Measurements from ENCODE around the gene MCTP1. TPM values are rescaled to one million over a fixed set of nuclear protein-coding genes. Genes with fewer than 3 reads are reported as not detected.
"Not testable (repeated sequence)": the region's sequence is repeated elsewhere in the genome, so short reads cannot be mapped to it uniquely, and the experiment has no call there.

Gene MCTP1
- total RNA-seq, 2 donors from 2014 or later = 22.1 to 256 TPM

DNA sequence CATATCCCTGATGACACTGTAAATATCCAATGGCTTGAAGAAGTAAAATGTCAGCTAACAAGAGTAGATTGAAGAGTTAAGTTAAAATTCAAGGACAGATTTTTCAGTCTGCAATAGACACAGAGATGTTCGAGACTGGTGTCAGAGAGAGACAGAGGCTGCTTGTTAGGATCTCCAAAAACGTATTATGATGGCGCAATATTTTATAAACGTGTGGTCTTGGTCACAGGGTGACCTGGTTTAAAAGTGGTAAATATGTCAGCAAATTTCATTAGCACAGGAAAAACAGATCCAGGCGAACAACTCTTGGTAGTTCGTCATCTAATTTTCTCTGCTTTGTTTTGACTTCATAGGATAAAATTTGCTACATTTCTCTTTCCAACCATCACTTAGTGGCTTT, 317.4 kb downstream of the MCTP1 start:
- DNase-seq (ENCODE audit: low spot score) (no peak), ATAC-seq (ENCODE audit: insufficient number of reproducible peaks, low FRiP score, low read depth) (no peak)

DNA sequence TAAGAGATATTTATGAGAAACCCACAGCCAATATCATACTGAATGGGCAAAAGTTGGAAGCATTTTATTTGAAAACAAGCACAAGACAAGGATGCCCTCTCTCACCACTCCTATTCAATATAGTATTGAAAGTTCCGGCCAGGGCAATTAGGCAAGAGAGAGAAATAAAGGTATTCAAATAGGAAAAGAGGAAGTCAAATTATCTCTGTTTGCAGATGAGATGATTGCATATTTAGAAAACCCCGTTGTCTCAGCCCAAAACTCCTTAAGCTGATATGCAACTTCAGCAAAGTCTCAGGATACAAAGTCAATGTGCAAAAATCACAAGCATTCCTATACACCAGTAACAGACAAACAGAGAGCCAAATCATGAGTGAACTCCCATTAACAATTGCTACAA, 325.6 kb downstream of the MCTP1 start:
- DNase-seq (ENCODE audit: low spot score); H3K4me1 ChIP-seq (ENCODE audit: control insufficient read depth in 1 of 2, low read depth in 2 of 2); H3K27ac ChIP-seq; H3K4me3 ChIP-seq; H3K9me3 ChIP-seq; H3K36me3 ChIP-seq; H3K27me3 ChIP-seq (replicated peaks; ENCODE audit: insufficient read depth); ATAC-seq (ENCODE audit: insufficient number of reproducible peaks, low FRiP score, low read depth): not testable (repeated sequence)

More for the DNA sequence above, 317.4 kb downstream of the MCTP1 start:
- Histone ChIP-seq H3K4me3 (no peak overlapping the region), H3K27ac (no peak overlapping the region), H3K9me3 (peaks cover 3% of the 10 kb centered on the region), H3K36me3 (no peaks in the 10 kb centered on the region), H3K27me3 (replicated peaks; ENCODE audit: insufficient read depth) (no peaks in the 10 kb centered on the region), H3K4me1 (ENCODE audit: control insufficient read depth in 1 of 2, low read depth in 2 of 2) (no peaks in the 10 kb centered on the region)
- TF ChIP-seq, protein P1, sequence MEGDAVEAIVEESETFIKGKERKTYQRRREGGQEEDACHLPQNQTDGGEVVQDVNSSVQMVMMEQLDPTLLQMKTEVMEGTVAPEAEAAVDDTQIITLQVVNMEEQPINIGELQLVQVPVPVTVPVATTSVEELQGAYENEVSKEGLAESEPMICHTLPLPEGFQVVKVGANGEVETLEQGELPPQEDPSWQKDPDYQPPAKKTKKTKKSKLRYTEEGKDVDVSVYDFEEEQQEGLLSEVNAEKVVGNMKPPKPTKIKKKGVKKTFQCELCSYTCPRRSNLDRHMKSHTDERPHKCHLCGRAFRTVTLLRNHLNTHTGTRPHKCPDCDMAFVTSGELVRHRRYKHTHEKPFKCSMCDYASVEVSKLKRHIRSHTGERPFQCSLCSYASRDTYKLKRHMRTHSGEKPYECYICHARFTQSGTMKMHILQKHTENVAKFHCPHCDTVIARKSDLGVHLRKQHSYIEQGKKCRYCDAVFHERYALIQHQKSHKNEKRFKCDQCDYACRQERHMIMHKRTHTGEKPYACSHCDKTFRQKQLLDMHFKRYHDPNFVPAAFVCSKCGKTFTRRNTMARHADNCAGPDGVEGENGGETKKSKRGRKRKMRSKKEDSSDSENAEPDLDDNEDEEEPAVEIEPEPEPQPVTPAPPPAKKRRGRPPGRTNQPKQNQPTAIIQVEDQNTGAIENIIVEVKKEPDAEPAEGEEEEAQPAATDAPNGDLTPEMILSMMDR (IDR thresholded peaks at IDR 0.05) = no peak

DNA sequence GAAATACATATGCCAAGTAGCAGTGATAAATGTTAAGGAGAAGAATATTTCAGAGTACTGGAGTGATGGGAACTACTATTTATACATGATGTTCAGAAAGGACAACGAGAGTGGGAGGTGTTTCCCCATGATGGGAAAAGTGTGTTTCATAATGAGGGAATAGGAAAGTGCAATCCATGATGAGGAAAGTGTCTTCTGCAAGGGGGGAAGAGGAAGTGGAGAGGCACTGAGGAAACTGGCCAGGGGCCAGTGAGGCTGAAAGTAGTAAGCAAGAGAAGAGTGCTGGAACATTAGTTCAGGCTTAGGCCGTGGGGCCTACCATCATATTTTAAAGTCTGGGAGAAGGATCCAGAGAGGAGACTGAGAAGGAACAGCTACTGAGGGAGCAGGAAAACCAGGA, 339.2 kb downstream of the MCTP1 start:
- DNase-seq (ENCODE audit: low spot score) = no peak
- H3K27ac ChIP-seq = no peak overlapping the region
- no peaks in the 10 kb centered on the region for H3K9me3 ChIP-seq
- H3K4me1 ChIP-seq (ENCODE audit: control insufficient read depth in 1 of 2, low read depth in 2 of 2) = no peaks in the 10 kb centered on the region
- H3K36me3 ChIP-seq = no peaks in the 10 kb centered on the region
- no peak for ATAC-seq (ENCODE audit: insufficient number of reproducible peaks, low FRiP score, low read depth)
- no peak overlapping the region for H3K4me3 ChIP-seq
- no peaks in the 10 kb centered on the region for H3K27me3 ChIP-seq (replicated peaks; ENCODE audit: insufficient read depth)
- TF ChIP-seq, protein P1 (IDR thresholded peaks at IDR 0.05) = no peak

DNA sequence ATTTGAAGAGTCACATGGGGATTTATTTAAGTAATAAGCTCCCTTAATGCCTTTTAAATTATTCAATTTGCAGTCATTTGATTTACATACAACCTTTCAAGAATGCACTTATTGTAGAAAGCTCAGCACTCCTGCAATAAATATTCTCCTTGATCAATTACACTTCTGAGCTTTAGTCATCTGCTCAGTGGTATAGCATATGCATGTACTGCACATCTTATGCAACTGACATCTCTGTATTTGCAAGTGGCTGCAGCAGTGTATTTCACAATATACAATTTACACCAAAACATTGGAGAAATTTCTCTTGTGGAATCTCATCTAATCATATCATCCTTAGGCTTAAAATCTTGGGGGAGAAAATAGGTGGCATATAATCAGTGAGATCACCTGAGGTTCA, 340.7 kb downstream of the MCTP1 start:
- no peak for ATAC-seq (ENCODE audit: insufficient number of reproducible peaks, low FRiP score, low read depth)
- Histone ChIP-seq H3K9me3 (no peaks in the 10 kb centered on the region), H3K27ac (no peak overlapping the region), H3K27me3 (replicated peaks; ENCODE audit: insufficient read depth) (no peaks in the 10 kb centered on the region), H3K36me3 (no peaks in the 10 kb centered on the region), H3K4me3 (no peak overlapping the region), H3K4me1 (ENCODE audit: control insufficient read depth in 1 of 2, low read depth in 2 of 2) (no peaks in the 10 kb centered on the region)
- DNase-seq (ENCODE audit: low spot score) = no peak
- TF ChIP-seq, protein P1 (IDR thresholded peaks at IDR 0.05) = no peak

DNA sequence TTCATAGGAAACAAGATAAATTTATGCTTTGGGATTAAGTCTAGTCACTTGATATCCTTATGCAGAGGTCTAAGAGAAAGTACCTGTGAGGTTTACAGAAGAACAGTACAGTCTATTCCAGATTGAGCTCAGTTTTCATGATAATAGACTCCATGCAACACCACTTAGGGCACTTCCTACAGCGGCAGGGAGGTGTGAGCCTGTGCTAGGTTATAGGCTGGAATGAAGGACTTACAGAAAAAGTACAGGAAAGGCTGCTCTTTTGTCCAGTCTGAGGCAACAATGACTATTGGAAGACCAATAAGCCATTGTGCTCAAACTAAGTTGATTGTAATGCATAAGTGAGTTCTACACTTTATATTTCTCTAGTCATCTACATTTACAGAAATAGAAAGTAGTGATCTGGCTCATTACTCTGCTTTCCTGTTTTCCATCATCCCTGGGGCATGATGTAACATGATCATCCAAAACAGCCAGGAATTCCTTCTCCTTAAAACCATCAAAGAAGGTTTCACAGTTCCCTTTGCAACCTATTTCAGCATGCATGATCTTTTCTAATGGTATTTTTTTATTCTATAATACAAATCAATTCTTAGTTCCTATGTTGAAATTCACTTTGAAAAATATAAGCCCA, 343.7 kb downstream of the MCTP1 start:
- no peaks in the 10 kb centered on the region for H3K4me1 ChIP-seq (ENCODE audit: control insufficient read depth in 1 of 2, low read depth in 2 of 2)
- no peaks in the 10 kb centered on the region for H3K9me3 ChIP-seq
- TF ChIP-seq, protein P1 (IDR thresholded peaks at IDR 0.05) = no peak
- H3K36me3 ChIP-seq = no peaks in the 10 kb centered on the region
- no peaks in the 10 kb centered on the region for H3K27me3 ChIP-seq (replicated peaks; ENCODE audit: insufficient read depth)
- DNase-seq (ENCODE audit: low spot score) (no peak), ATAC-seq (ENCODE audit: insufficient number of reproducible peaks, low FRiP score, low read depth) (no peak)
- H3K4me3 ChIP-seq = no peak overlapping the region
- no peak overlapping the region for H3K27ac ChIP-seq

DNA sequence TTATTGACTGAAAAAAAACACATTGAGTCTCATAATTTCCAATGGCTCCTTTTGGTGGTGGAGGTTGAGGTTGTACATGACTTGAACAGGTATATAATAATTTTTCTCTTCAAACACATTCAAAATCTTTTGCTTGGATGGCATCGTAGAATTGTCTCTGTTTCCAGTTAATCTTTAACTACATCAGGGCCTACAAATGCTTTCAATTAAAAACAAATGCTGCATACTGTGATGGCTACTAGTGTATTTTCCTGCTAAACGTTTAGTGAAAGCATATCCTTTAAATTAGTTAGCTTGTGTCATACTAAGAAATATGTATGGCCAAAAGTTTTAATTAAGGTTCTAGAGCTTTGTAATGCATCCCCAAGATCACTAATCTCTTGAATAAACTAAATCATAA, 352.6 kb downstream of the MCTP1 start:
- Histone ChIP-seq H3K27me3 (replicated peaks; ENCODE audit: insufficient read depth) (no peaks in the 10 kb centered on the region), H3K27ac (no peak overlapping the region), H3K9me3 (no peaks in the 10 kb centered on the region), H3K4me1 (ENCODE audit: control insufficient read depth in 1 of 2, low read depth in 2 of 2) (no peaks in the 10 kb centered on the region), H3K4me3 (no peak overlapping the region), H3K36me3 (no peaks in the 10 kb centered on the region)
- ATAC-seq (ENCODE audit: insufficient number of reproducible peaks, low FRiP score, low read depth) (no peak), DNase-seq (ENCODE audit: low spot score) (no peak)
- TF ChIP-seq, protein P1 (IDR thresholded peaks at IDR 0.05) = no peak
